HepG2 (cell line): Measurements from ENCODE around the gene PAN2. TPM values are rescaled to one million over a fixed set of nuclear protein-coding genes. Genes with fewer than 3 reads are reported as not detected.

Source experiments
- ATAC-seq: fragments of 200-7000 bp; cut with Tn5 transposase; 3 replicates; pipeline ENCODE4 v1.9.1; 2020; ENCODE audit warnings: mild to moderate bottlenecking, moderate library complexity
- BruUV-seq: library from RNA; stranded (reverse); fragments of 400-500 nt; replicated peaks from 2 replicates; lab custom pipeline; 2021; lab: Mats Ljungman, UMichigan
- CTCF ChIA-PET: fragments of 300-600 bp; formaldehyde crosslinking; extraction: SDS; loops from one replicate; lab custom pipeline; 2021; ENCODE audit warnings: low total read pairs, inconsistent platforms, low intra/inter-chr PET ratio; lab: Yijun Ruan, JAX
- POLR2A ChIA-PET: fragments of 350-600 bp; sonication (Branson Sonifier 250); formaldehyde crosslinking; loops from one replicate; lab custom pipeline; 2020; ENCODE audit warnings: antibody characterized with exemption, inconsistent platforms; lab: Yijun Ruan, JAX
- DNase-seq: peaks from one replicate; pipeline ENCODE4 v3.0.0-alpha.2; 2015; ENCODE audit warnings: low spot score
- FAIRE-seq: peaks from 3 replicates; lab custom pipeline; 2011; peaks lifted over from hg19 to GRCh38; lab: Jason Lieb, UNC
- H2AFZ ChIP-seq: one replicate; pipeline ENCODE4 v1.6.1; 2011; ENCODE audit warnings: low read length, inconsistent platforms
- H3K27ac ChIP-seq: fragments of 300-600 bp; 3 replicates; pipeline ENCODE4 v1.8.0; 2011; ENCODE audit warnings: mixed run types, mild to moderate bottlenecking, mixed read lengths, low read length, inconsistent platforms; ENCODE audit not compliant: insufficient read depth; ENCODE audit errors: extremely low read length
- H3K27me3 ChIP-seq, 2 experiments: fragments of 200-600 bp in 1 of 2; 2 replicates in 1 of 2; 3 replicates in 1 of 2; pipeline versions ENCODE4 v1.6.0 to v1.8.0; 2011; ENCODE audit warnings: low read length in 2 of 2, mild to moderate bottlenecking in 2 of 2, moderate library complexity in 2 of 2, inconsistent platforms in 1 of 2; ENCODE audit not compliant: insufficient read depth in 2 of 2, control insufficient read depth in 1 of 2
- H3K36me3 ChIP-seq, 2 experiments: fragments of 200-600 bp in 1 of 2; replicated peaks in 1 of 2; 2 replicates in 1 of 2; 3 replicates in 1 of 2; pipeline versions ENCODE4 v1.5.1 to v1.8.0; 2011; ENCODE audit warnings: low read length in 2 of 2, inconsistent platforms in 1 of 2; ENCODE audit not compliant: insufficient read depth in 2 of 2, control insufficient read depth in 1 of 2
- H3K4me1 ChIP-seq: 2 replicates; pipeline ENCODE4 v1.5.1; 2012; ENCODE audit warnings: low read length, inconsistent platforms; ENCODE audit not compliant: insufficient read depth
- H3K4me2 ChIP-seq: 2 replicates; pipeline ENCODE4 v1.6.0; 2011; ENCODE audit warnings: low read depth, low read length, inconsistent platforms
- H3K4me3 ChIP-seq, 3 experiments: fragments of 200-600 bp in 1 of 3; sonication (generic), shearing (Covaris generic) in 1 of 3; replicated peaks in 1 of 3; 2 replicates each; pipeline ENCODE4 v1.5.1; 2011 to 2016; ENCODE audit warnings: low read length in 3 of 3, inconsistent platforms in 2 of 3, low read depth in 2 of 3, mild to moderate bottlenecking in 2 of 3, control low read depth in 1 of 3, mixed read lengths in 1 of 3; ENCODE audit not compliant: insufficient read depth in 1 of 3
- H3K79me2 ChIP-seq: one replicate; pipeline ENCODE4 v1.6.1; 2011; ENCODE audit warnings: low read length, inconsistent platforms; ENCODE audit not compliant: insufficient read depth
- H3K9ac ChIP-seq: 2 replicates; pipeline ENCODE4 v1.6.0; 2011; ENCODE audit warnings: mild to moderate bottlenecking, low read depth, low read length, inconsistent platforms; ENCODE audit not compliant: insufficient read depth
- H3K9me3 ChIP-seq: 2 replicates; pipeline ENCODE4 v1.5.1; 2012; ENCODE audit warnings: mild to moderate bottlenecking, low read length
- H4K20me1 ChIP-seq: 2 replicates; pipeline ENCODE4 v1.6.0; 2011; ENCODE audit warnings: inconsistent platforms, mild to moderate bottlenecking, low read length, moderate library complexity; ENCODE audit not compliant: insufficient read depth
- CC2D1A ChIP-seq: sonication (generic); formaldehyde crosslinking; IDR thresholded peaks from 2 replicates; pipeline ENCODE4 v1.8.1; 2023; ENCODE audit warnings: mild to moderate bottlenecking, missing genetic modification reagents
- CCAR2 ChIP-seq: fragments of 200-400 bp; formaldehyde crosslinking; optimal IDR thresholded peaks from 2 replicates; pipeline ENCODE3; 2018; ENCODE audit warnings: low read depth, mild to moderate bottlenecking, low read length, moderate library complexity
- DNMT1 ChIP-seq: sonication (generic); formaldehyde crosslinking; IDR thresholded peaks from 2 replicates; pipeline ENCODE4 v1.5.1; 2020; ENCODE audit warnings: mild to moderate bottlenecking, missing genetic modification reagents
- GATA4 ChIP-seq: sonication (generic); IDR thresholded peaks from 2 replicates; pipeline ENCODE4 v1.6.1; 2016; ENCODE audit warnings: antibody characterized with exemption, low read depth, borderline replicate concordance
- IRF9 ChIP-seq: sonication (generic); formaldehyde crosslinking; IDR thresholded peaks from 2 replicates; pipeline ENCODE4 v1.8.0; 2022; ENCODE audit warnings: missing genetic modification reagents, mild to moderate bottlenecking, borderline replicate concordance
- KDM6A ChIP-seq: IDR thresholded peaks from 2 replicates; pipeline ENCODE4 v1.6.1; 2016; ENCODE audit warnings: low read depth
- KLF13 ChIP-seq: sonication (generic); formaldehyde crosslinking; IDR thresholded peaks from 2 replicates; pipeline ENCODE4 v1.4.0; 2020; ENCODE audit warnings: mild to moderate bottlenecking, missing genetic modification reagents
- NBN ChIP-seq: fragments of 450-650 bp; conservative IDR thresholded peaks from 2 replicates; pipeline ENCODE4 v1.6.1; 2017
- SALL1 ChIP-seq: sonication (generic); formaldehyde crosslinking; IDR thresholded peaks from 2 replicates; pipeline ENCODE4 v1.8.0; 2022; ENCODE audit warnings: mild to moderate bottlenecking, missing genetic modification reagents
- TEAD3 ChIP-seq: optimal IDR thresholded peaks from 2 replicates; pipeline ENCODE3; 2016; ENCODE audit warnings: borderline replicate concordance
- ZNF44 ChIP-seq: sonication (generic); formaldehyde crosslinking; IDR thresholded peaks from 2 replicates; pipeline ENCODE4 v1.5.1; 2020; ENCODE audit warnings: mild to moderate bottlenecking, missing genetic modification reagents
- ZNF510 ChIP-seq: sonication (generic); formaldehyde crosslinking; IDR thresholded peaks from 2 replicates; pipeline ENCODE4 v1.4.0; 2020; ENCODE audit warnings: low read depth, mild to moderate bottlenecking, missing genetic modification reagents
- ZNF740 ChIP-seq: sonication (generic); formaldehyde crosslinking; IDR thresholded peaks from 2 replicates; pipeline ENCODE4 v1.4.0; 2020; ENCODE audit warnings: missing genetic modification reagents
- WGBS: methylation state at CpG from one replicate; pipeline ENCODE4 v1.1.6; 2017; ENCODE audit warnings: low lambda C conversion rate; 5-methylcytosine and 5-hydroxymethylcytosine counted together
- in situ Hi-C: cut with HindIII; loops from 2 replicates; pipeline ENCODE4 v1.10.0; 2017; ENCODE audit warnings: low pct_unique_long_range_greater_than_20kb; ENCODE audit not compliant: extremely low pct_ligation_motif_present
- intact Hi-C: fragments of 100-400 bp; cut with micrococcal nuclease; formaldehyde crosslinking; loops from one replicate; pipeline ENCODE4 v1.10.0; 2022; ENCODE audit not compliant: unreplicated experiment
- polyA plus RNA-seq, 8 experiments: library from polyadenylated mRNA; depleted of rRNA in 3 of 8; stranded (reverse) in 7 of 8; unstranded in 1 of 8; fragments of >200 nt; fragmentation: Illumina TruSeq in 4 of 8; extraction: Trizol in 4 of 8; gene quantifications; 2 replicates each; pipeline versions ENCODE4 v1.2.1 to v1.2.3, GENCODE V29; 2011 to 2016; ENCODE audit warnings: low read depth in 4 of 8, missing spikeins in 1 of 8, mixed read lengths in 1 of 8; ENCODE audit not compliant: insufficient read depth in 1 of 8
- total RNA-seq, 5 experiments: library from RNA; depleted of rRNA; stranded (reverse); fragments of >200 nt; fragmentation: Illumina TruSeq; extraction: Trizol; gene quantifications; 2 replicates each; pipeline ENCODE4 v1.2.3, GENCODE V29; 2016; ENCODE audit warnings: low read depth in 1 of 5
- TF ChIP-seq, protein P1 (sequence below): sonication (generic); formaldehyde crosslinking; IDR thresholded peaks from 2 replicates; pipeline ENCODE4 v1.4.0; 2020; ENCODE audit warnings: missing genetic modification reagents
- TF ChIP-seq, protein P2 (sequence below): sonication (generic); formaldehyde crosslinking; IDR thresholded peaks from 2 replicates; pipeline ENCODE4 v1.4.0; 2020; ENCODE audit warnings: missing genetic modification reagents
- TF ChIP-seq, protein P3 (sequence below): sonication (generic); formaldehyde crosslinking; IDR thresholded peaks from 2 replicates; pipeline ENCODE4 v1.8.1; 2023; ENCODE audit warnings: missing genetic modification reagents, mild to moderate bottlenecking, borderline replicate concordance

PAN2 gene
- total and polyA plus RNA-seq, 2 of the 13 experiments (the other 11 are each of a cell fraction or from before 2014, with no cell fraction given): 27.2 to 61.1 TPM

DNA sequence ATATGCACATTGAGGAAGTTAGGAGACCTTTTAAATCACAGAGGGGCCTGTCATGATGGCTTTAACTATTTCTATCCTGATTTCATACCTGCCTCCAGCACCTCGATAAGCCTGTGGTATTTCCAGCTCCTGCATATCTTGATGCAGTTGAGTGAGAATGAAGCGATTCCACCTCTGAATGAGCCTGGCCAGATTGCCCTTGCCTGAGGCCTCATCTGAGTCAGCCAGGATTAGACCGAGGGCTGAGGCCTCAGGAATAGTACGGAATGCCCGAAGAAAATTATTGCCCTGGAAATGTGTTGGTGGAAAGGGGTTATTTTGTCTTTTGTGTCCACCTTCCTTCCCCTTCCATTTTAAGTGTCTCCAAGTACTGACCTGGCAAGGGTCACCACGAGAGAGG, 9.6 kb downstream of the PAN2 start:
- Histone ChIP-seq H3K27ac (peak overlapping the region; percentile 12), H3K4me1 (peaks cover 12% of the 10 kb centered on the region), H2AFZ (no peak overlapping the region), H3K9ac (no peak overlapping the region), H3K4me2 (no peak overlapping the region), H3K79me2 (no peaks in the 10 kb centered on the region), H3K27me3 (no peaks in the 10 kb centered on the region), H4K20me1 (no peaks in the 10 kb centered on the region), H3K36me3 (peaks cover 22 to 65% of the 10 kb centered on the region in 2 experiments; a peak in 4 of 5 replicates), H3K4me3 (no peak overlapping the region), H3K9me3 (no peaks in the 10 kb centered on the region)
- POLR2A ChIA-PET: interaction anchor here (1.2 to 1.5 kb wide), 2 partner anchors 8 to 9 kb away, joined by 5 to 6 read pairs; partner anchors contain the start of genes CNPY2 and PAN2
- in situ Hi-C loops: no loop called here
- WGBS: 95% methylated on average over 6 of the region's 6 CpGs
- ATAC-seq (no peak), FAIRE-seq (no peak), DNase-seq (no peak)
- CTCF ChIA-PET: no interaction called here
- intact Hi-C loops: no loop called here
- TSS peak; percentile 48 for BruUV-seq
- TF ChIP-seq, protein P1, sequence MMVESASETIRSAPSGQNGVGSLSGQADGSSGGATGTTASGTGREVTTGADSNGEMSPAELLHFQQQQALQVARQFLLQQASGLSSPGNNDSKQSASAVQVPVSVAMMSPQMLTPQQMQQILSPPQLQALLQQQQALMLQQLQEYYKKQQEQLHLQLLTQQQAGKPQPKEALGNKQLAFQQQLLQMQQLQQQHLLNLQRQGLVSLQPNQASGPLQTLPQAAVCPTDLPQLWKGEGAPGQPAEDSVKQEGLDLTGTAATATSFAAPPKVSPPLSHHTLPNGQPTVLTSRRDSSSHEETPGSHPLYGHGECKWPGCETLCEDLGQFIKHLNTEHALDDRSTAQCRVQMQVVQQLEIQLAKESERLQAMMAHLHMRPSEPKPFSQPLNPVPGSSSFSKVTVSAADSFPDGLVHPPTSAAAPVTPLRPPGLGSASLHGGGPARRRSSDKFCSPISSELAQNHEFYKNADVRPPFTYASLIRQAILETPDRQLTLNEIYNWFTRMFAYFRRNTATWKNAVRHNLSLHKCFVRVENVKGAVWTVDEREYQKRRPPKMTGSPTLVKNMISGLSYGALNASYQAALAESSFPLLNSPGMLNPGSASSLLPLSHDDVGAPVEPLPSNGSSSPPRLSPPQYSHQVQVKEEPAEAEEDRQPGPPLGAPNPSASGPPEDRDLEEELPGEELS (CRISPR knock-in tag): no peak
- no peak for TF ChIP-seq GATA4
- no peak for TF ChIP-seq ZNF510 (CRISPR knock-in tag)
- TF ChIP-seq, protein P2, sequence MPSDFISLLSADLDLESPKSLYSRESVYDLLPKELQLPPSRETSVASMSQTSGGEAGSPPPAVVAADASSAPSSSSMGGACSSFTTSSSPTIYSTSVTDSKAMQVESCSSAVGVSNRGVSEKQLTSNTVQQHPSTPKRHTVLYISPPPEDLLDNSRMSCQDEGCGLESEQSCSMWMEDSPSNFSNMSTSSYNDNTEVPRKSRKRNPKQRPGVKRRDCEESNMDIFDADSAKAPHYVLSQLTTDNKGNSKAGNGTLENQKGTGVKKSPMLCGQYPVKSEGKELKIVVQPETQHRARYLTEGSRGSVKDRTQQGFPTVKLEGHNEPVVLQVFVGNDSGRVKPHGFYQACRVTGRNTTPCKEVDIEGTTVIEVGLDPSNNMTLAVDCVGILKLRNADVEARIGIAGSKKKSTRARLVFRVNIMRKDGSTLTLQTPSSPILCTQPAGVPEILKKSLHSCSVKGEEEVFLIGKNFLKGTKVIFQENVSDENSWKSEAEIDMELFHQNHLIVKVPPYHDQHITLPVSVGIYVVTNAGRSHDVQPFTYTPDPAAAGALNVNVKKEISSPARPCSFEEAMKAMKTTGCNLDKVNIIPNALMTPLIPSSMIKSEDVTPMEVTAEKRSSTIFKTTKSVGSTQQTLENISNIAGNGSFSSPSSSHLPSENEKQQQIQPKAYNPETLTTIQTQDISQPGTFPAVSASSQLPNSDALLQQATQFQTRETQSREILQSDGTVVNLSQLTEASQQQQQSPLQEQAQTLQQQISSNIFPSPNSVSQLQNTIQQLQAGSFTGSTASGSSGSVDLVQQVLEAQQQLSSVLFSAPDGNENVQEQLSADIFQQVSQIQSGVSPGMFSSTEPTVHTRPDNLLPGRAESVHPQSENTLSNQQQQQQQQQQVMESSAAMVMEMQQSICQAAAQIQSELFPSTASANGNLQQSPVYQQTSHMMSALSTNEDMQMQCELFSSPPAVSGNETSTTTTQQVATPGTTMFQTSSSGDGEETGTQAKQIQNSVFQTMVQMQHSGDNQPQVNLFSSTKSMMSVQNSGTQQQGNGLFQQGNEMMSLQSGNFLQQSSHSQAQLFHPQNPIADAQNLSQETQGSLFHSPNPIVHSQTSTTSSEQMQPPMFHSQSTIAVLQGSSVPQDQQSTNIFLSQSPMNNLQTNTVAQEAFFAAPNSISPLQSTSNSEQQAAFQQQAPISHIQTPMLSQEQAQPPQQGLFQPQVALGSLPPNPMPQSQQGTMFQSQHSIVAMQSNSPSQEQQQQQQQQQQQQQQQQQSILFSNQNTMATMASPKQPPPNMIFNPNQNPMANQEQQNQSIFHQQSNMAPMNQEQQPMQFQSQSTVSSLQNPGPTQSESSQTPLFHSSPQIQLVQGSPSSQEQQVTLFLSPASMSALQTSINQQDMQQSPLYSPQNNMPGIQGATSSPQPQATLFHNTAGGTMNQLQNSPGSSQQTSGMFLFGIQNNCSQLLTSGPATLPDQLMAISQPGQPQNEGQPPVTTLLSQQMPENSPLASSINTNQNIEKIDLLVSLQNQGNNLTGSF: no peak
- no peak for TF ChIP-seq NBN
- TF ChIP-seq SALL1 (CRISPR knock-in tag): no peak
- TF ChIP-seq ZNF44 (CRISPR knock-in tag): no peak
- TF ChIP-seq CCAR2: no peak
- TF ChIP-seq, protein P3, sequence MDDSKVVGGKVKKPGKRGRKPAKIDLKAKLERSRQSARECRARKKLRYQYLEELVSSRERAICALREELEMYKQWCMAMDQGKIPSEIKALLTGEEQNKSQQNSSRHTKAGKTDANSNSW (CRISPR knock-in tag): no peak
- TF ChIP-seq ZNF740 (CRISPR knock-in tag): no peak
- no peak for TF ChIP-seq TEAD3 (CRISPR knock-in tag)
- TF ChIP-seq KDM6A: no peak
- TF ChIP-seq DNMT1 (CRISPR knock-in tag): no peak
- no peak for TF ChIP-seq CC2D1A (CRISPR knock-in tag)
- no peak for TF ChIP-seq IRF9 (CRISPR knock-in tag)
- TF ChIP-seq KLF13 (CRISPR knock-in tag): no peak
